DMS 273 (cell line): ENCODE results near the gene GLI3.
"Not testable (repeated sequence)": the region's sequence is repeated elsewhere in the genome, so short reads cannot be mapped to it uniquely, and the experiment has no call there.

Experiments
- DNase-seq: peaks from one replicate; lab custom pipeline; 2025; ENCODE audit not compliant: unreplicated experiment; lab: John Stamatoyannopoulos, UW

GLI3 gene

DNA sequence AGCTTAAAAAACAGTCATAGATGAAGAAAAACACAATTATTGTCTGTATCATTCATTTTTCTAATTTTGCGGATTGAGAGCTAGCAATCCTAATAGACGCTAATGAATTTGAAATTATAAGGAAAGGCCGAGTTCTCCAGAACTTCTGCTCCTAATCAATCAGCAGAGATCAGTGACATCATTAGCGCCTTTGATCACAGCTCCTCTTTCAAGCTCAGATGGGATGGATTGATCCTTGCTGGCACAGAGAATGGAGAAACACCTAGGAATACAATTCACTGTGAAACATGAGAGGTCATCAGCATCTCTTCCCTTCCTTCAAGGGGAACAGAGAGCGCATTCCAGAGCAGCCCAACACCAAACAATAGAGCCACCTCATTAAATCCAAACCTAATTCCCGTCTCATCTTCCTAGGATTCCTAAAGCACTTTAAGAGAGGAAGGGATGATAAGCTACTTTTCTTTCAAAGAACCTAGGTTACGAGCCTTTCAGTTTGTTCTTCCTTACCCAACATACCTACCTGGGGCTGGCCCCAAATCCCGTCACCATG, 24.4 kb downstream of the GLI3 start:
- no peak for DNase-seq

- DNase-seq: no peak
Observed at GRCh38 chr7:42211938-42212337, 25.1 kb downstream of the GLI3 start.

- DNase-seq: no peak
Observed at GRCh38 chr7:42210779-42211178, 26.2 kb downstream of the GLI3 start.

DNA sequence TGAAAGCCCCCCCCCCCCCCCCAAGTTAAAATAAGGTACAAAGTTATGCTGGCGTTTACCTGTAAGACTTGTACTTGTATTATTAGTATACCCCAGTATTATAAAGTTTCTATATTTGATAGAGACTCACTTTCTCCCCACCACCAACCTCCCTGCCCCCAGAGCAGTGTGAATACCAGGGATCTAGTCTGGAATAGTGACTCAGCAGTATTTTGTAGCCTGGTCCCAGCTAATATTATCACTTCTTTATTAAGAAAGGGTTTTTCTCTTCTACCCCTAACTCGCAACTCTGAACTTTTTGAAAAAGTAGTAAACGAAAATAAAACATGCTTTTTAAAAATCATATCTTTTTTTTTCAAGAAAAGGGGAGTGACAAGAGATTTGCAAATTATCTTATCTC, 26.7 kb downstream of the GLI3 start:
- no peak for DNase-seq

DNA sequence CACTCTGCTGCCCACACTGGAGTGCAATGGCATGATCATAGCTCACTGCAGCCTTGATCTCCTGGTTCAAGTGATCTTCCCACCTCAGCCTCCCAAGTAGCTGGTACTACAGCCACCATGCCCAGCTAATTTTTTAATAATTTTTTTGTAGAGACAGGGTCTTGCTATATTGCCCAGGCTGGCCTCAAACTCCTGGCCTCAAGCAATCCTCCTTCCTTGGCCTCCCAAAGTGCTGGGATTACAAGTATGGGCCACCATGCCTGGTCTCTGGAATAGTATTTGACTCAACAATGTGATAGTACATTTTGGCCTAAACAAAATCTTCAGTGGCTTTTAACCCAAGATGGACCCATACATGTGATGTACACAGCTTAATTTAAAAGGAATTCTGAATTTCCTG, 27.9 kb downstream of the GLI3 start:
- not testable (repeated sequence) for DNase-seq

DNA sequence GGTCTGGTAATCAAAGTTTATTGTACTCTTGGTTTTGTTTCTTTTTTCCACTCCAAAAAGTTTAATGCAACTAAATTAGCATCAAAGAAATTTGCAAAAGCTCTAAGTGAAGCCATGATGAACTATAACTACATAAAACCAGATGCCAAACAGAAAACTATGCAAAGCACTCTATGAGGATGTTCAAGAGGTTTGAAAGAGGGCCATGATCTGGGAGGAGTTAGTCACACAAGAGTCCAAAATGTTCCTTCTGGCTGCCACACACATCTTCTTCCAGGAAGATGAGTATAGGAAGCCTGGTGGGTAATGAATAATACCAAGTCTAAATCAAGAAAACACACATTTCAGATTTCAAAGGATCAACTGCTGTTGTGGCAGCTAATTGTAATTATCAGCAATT, 28.4 kb downstream of the GLI3 start:
- DNase-seq: no peak

DNA sequence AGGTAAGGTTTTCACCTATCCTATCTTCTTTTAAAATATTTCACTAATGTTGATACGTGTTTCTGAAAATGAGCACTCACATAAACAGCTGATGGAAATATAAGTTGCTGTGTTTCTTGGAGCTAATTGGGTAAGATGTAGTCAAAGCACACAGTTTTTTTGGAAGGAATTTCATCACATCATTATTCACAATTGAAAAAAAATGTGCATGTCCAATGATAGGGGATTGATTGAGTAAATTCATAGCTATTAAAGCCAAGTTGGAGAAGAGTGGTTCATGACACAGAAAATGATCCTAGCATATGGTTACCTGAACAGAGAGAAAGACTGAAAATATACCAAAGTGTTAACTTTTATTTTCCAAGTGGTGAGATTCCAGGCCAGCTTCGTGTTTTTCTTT, 29.6 kb downstream of the GLI3 start:
- DNase-seq: no peak

- no peak for DNase-seq
Observed at GRCh38 chr7:42203336-42203735, 33.7 kb downstream of the GLI3 start.

GRCh38 chr7:42202601-42203000, 34.4 kb downstream of the GLI3 start:
- no peak for DNase-seq

GRCh38 chr7:42198974-42199668, 37.9 kb downstream of the GLI3 start:
- no peak for DNase-seq

DNA sequence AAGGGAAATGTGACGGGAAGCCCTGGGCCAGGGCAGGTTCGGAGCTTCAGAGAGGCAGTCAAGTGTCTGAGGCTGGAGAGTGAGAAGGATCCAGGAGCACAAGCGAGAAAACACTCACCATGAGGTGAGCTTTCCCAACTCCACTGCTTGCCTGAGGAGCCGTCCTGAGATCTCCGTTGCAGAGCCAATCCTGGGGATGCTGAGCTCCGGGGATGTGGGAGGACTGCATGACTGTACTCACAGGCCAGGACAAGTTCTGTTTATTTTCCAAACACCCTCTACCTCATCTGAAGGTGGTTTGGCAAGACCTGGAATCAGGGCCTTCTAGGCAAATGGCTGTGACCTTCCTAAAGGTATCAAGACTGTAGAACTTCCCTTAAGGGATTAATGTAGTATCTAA, 38.7 kb downstream of the GLI3 start:
- DNase-seq: no peak

DNA sequence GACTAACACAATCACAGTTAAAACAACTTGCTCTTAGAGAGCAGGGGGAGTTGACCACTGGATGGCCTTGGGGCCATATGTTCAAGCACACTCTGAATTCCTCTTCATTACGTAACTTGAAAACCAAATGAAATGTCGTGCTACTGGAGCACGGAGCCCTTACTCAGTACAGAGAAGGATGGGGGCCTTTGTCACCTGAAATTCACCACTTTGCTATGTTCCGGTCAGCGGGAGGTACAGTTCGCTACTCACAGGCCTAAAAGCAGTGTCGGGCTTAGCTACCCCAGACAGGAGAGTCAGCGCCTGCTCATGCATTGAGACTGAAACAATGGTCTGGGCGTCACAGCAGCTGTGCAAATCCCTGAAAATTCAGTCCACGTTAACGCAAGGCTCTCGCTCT, 39.6 kb downstream of the GLI3 start:
- no peak for DNase-seq

- no peak for DNase-seq
Observed at GRCh38 chr7:42194238-42194637, 42.8 kb downstream of the GLI3 start.

- DNase-seq: no peak
Observed at GRCh38 chr7:42193471-42194129, 43.4 kb downstream of the GLI3 start.

DNA sequence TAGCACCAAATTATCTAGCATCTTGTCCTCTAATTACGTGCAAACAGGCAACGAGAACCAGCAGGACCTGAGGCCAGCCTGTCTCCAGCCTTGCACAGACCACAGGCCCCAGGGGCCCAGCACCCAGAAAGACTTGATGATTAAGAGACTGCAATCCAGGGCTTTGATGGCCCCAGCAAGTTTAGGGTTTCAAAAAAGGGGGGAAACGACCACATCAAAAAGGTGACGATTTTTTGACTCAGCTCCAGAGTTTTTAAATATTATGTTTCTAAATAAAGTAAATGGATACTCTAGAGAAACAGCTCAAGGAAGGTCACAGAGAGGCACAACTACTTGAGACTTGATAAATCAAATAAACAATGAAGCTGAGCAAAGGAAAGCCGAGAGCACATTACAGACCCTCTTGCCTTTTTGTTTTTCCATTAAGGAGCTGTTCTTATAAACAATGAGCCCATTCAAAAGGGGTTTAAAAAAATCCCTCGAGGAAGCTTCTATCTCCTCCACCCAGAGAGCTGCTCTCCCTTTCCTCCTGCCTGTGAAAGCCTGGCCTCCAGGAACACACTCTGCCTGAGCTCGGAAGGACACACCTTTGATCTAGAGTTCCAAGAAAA, 44.1 kb downstream of the GLI3 start:
- no peak for DNase-seq

GRCh38 chr7:42192066-42192465, 44.9 kb downstream of the GLI3 start:
- no peak for DNase-seq

GRCh38 chr7:42189535-42189934, 47.5 kb downstream of the GLI3 start:
- DNase-seq: no peak

- peak; percentile 39 for DNase-seq
Observed at GRCh38 chr7:42186151-42186550, 50.9 kb downstream of the GLI3 start.

DNA sequence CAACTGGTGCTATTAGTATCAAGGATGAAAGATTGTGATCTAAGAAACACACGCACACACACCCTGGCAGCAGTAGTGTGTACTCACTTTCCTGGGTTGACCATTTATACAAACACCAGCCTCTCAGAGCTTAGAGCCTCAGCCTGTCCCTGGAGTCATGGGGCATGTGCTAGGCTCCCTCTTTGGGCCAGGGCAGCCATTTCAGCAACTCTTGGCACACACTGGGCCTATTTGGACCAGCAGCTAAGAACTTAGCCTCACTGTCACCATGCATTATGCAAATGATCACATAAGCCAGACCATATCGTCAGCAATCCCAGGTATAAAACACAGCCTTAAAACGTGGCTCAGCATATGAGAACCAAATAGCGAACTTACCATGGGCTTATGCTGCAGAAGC, 51.3 kb downstream of the GLI3 start:
- DNase-seq: no peak

GRCh38 chr7:42183547-42183946, 53.5 kb downstream of the GLI3 start:
- no peak for DNase-seq

GRCh38 chr7:42181566-42181965, 55.4 kb downstream of the GLI3 start:
- no peak for DNase-seq

- DNase-seq: no peak
Observed at GRCh38 chr7:42180806-42181205, 56.2 kb downstream of the GLI3 start.
